HG02852 (cell line): ENCODE measurements around the gene HNRNPL.
"Not testable (repeated sequence)": the region's sequence is repeated elsewhere in the genome, so short reads cannot be mapped to it uniquely, and the experiment has no call there.

Experiments
- ATAC-seq: cut with Tn5 transposase; IDR thresholded peaks from one replicate; pipeline ENCODE4 v1.9.1; 2021; ENCODE audit warnings: mild to moderate bottlenecking, moderate library complexity; ENCODE audit not compliant: unreplicated experiment

Gene HNRNPL

GRCh38 chr19:38849860-38850435, at the start of gene HNRNPL:
TSS of gene HNRNPL (minus strand) at chr19:38849986. CDS start at chr19:38849966, 20 bp downstream.
- peak; percentile 54 for ATAC-seq

- no peak for ATAC-seq
Measured at GRCh38 chr19:38898788-38899446, 49.1 kb upstream of the HNRNPL start.

GRCh38 chr19:38894968-38895367, 45.2 kb upstream of the HNRNPL start:
- no peak for ATAC-seq

- ATAC-seq = no peak
Measured at GRCh38 chr19:38893341-38893771, 43.6 kb upstream of the HNRNPL start.

- no peak for ATAC-seq
Measured at GRCh38 chr19:38892841-38893240, 43.1 kb upstream of the HNRNPL start.

GRCh38 chr19:38891771-38892170, 42.0 kb upstream of the HNRNPL start:
- ATAC-seq = no peak

GRCh38 chr19:38890686-38891085, 40.9 kb upstream of the HNRNPL start:
- ATAC-seq = no peak

GRCh38 chr19:38889803-38890202, 40.0 kb upstream of the HNRNPL start:
- ATAC-seq = no peak

GRCh38 chr19:38888876-38889275, 39.1 kb upstream of the HNRNPL start:
- no peak for ATAC-seq

GRCh38 chr19:38884691-38885090, 34.9 kb upstream of the HNRNPL start:
- not testable (repeated sequence) for ATAC-seq

- no peak for ATAC-seq
Measured at GRCh38 chr19:38883286-38883685, 33.5 kb upstream of the HNRNPL start.

GRCh38 chr19:38880882-38881609, 31.3 kb upstream of the HNRNPL start:
- no peak for ATAC-seq

- no peak for ATAC-seq
Measured at GRCh38 chr19:38880076-38880881, 30.5 kb upstream of the HNRNPL start.

GRCh38 chr19:38879400-38879751, 29.6 kb upstream of the HNRNPL start:
- ATAC-seq = no peak

GRCh38 chr19:38878575-38879399, 29.0 kb upstream of the HNRNPL start:
- ATAC-seq = no peak

GRCh38 chr19:38877781-38878574, 28.2 kb upstream of the HNRNPL start, which contains the start of gene RINL:
TSS of gene RINL (minus strand) at chr19:38878275. CDS start at chr19:38876742, 1,533 bp downstream.
- ATAC-seq = no peak

GRCh38 chr19:38875656-38876395, 26.0 kb upstream of the HNRNPL start:
- ATAC-seq = no peak

GRCh38 chr19:38873400-38873799, 23.6 kb upstream of the HNRNPL start:
- ATAC-seq = not testable (repeated sequence)

GRCh38 chr19:38870612-38871011, 20.8 kb upstream of the HNRNPL start:
- no peak for ATAC-seq
